Keratinocyte (primary cell): ENCODE results near the gene SEMA3F. TPM values are rescaled to one million over a fixed set of nuclear protein-coding genes. Genes with fewer than 3 reads are reported as not detected.
A peak's percentile ranks its signal among the peaks of the same experiment; 100 is the strongest.

ENCODE experiments used
- DNase-seq: peaks from one replicate; pipeline ENCODE4 v3.0.0-alpha.2; 2011; ENCODE audit warnings: low read depth, missing footprints, low spot score
- FAIRE-seq: peaks from 2 replicates; lab custom pipeline; 2011; peaks lifted over from hg19 to GRCh38; lab: Jason Lieb, UNC
- H2AFZ ChIP-seq: 2 replicates; pipeline ENCODE4 v1.6.0; 2012; ENCODE audit warnings: low read length, control low read depth, inconsistent platforms; ENCODE audit not compliant: control insufficient read depth
- H3K27ac ChIP-seq: 2 replicates; pipeline ENCODE4 v1.5.1; 2011; ENCODE audit warnings: low read length; ENCODE audit not compliant: control insufficient read depth, insufficient read depth
- H3K27me3 ChIP-seq: 3 replicates; pipeline ENCODE4 v1.6.0; 2011; ENCODE audit warnings: low read length; ENCODE audit not compliant: control insufficient read depth, insufficient read depth; ENCODE audit errors: extremely low read depth
- H3K36me3 ChIP-seq, 2 experiments: 2 replicates in 1 of 2; 3 replicates in 1 of 2; pipeline ENCODE4 v1.5.1; 2011; ENCODE audit warnings: low read length in 2 of 2, mild to moderate bottlenecking in 1 of 2; ENCODE audit not compliant: control insufficient read depth in 2 of 2, insufficient read depth in 2 of 2; ENCODE audit errors: extremely low read depth in 1 of 2
- H3K4me1 ChIP-seq: 3 replicates; pipeline ENCODE4 v1.5.1; 2011; ENCODE audit warnings: low read length; ENCODE audit not compliant: control insufficient read depth, insufficient read depth; ENCODE audit errors: extremely low read depth
- H3K4me2 ChIP-seq: 3 replicates; pipeline ENCODE4 v1.6.0; 2011; ENCODE audit warnings: low read depth, low read length; ENCODE audit not compliant: control insufficient read depth, insufficient read depth; ENCODE audit errors: extremely low read depth
- H3K4me3 ChIP-seq, 3 experiments: fragments of 200-600 bp in 1 of 3; sonication (generic) in 1 of 3; 2 replicates in 2 of 3; 3 replicates in 1 of 3; pipeline ENCODE4 v1.5.1; 2011 to 2016; ENCODE audit warnings: low read length in 3 of 3, mild to moderate bottlenecking in 3 of 3, control low read depth in 2 of 3, inconsistent platforms in 1 of 3, low read depth in 1 of 3, mixed read lengths in 1 of 3, mixed run types in 1 of 3, moderate library complexity in 1 of 3; ENCODE audit not compliant: control insufficient read depth in 2 of 3, insufficient read depth in 2 of 3; ENCODE audit errors: extremely low read depth in 1 of 3
- H3K79me2 ChIP-seq: 2 replicates; pipeline ENCODE4 v1.6.0; 2012; ENCODE audit warnings: low read length; ENCODE audit not compliant: control insufficient read depth, insufficient read depth
- H3K9ac ChIP-seq: 3 replicates; pipeline ENCODE4 v1.6.0; 2011; ENCODE audit warnings: low read length; ENCODE audit not compliant: control insufficient read depth, insufficient read depth; ENCODE audit errors: extremely low read depth
- H3K9me1 ChIP-seq: 3 replicates; pipeline ENCODE4 v1.6.0; 2011; ENCODE audit warnings: low read length; ENCODE audit not compliant: control insufficient read depth, insufficient read depth; ENCODE audit errors: extremely low read depth
- H3K9me3 ChIP-seq: 2 replicates; pipeline ENCODE4 v1.5.1; 2012; ENCODE audit warnings: low read depth, low read length; ENCODE audit not compliant: control insufficient read depth
- H4K20me1 ChIP-seq: 3 replicates; pipeline ENCODE4 v1.6.0; 2011; ENCODE audit warnings: low read length; ENCODE audit not compliant: control insufficient read depth, insufficient read depth; ENCODE audit errors: extremely low read depth
- CTCF ChIP-seq, 3 experiments: IDR thresholded peaks in 1 of 3; conservative IDR thresholded peaks in 1 of 3; optimal IDR thresholded peaks in 1 of 3; 2 replicates in 2 of 3; 3 replicates in 1 of 3; pipeline versions ENCODE3 to v1.5.1; 2011; ENCODE audit warnings: low read length in 3 of 3, mild to moderate bottlenecking in 3 of 3, moderate library complexity in 2 of 3, control low read depth in 1 of 3, inconsistent platforms in 1 of 3; ENCODE audit not compliant: insufficient read depth in 2 of 3; ENCODE audit errors: extremely low read depth in 1 of 3
- EZH2 ChIP-seq: IDR thresholded peaks from one replicate; pipeline ENCODE4 v1.6.1; 2012; ENCODE audit warnings: inconsistent platforms, mild to moderate bottlenecking, low read length, moderate library complexity
- dilution Hi-C: fragments of 300-500 bp; cut with MboI; formaldehyde crosslinking; loops from one replicate; pipeline ENCODE4 v1.7.0; 2020; ENCODE audit warnings: low sequenced_read_pairs; ENCODE audit not compliant: extremely low pct_ligation_motif_present
- polyA plus RNA-seq, 5 experiments: library from polyadenylated mRNA; depleted of rRNA in 3 of 5; stranded (reverse) in 3 of 5; stranded (forward) in 1 of 5; unstranded in 1 of 5; fragments of >200 nt; gene quantifications; 1 replicate in 1 of 5; 2 replicates in 3 of 5; 3 replicates in 1 of 5; pipeline versions ENCODE4 v1.2.1 to v1.2.3, GENCODE V29; 2011 to 2012; ENCODE audit warnings: missing spikeins in 2 of 5, low read depth in 1 of 5, low replicate concordance in 1 of 5

The SEMA3F gene
- polyA plus RNA-seq, 1 donor (not counting 4 experiments of a cell fraction or from before 2014, with no cell fraction given), result 72.8 TPM

- H4K20me1 ChIP-seq, result no peaks in the 10 kb centered on the region
- H3K4me2 ChIP-seq, result peak overlapping the region; percentile 45
- DNase-seq (no peak), FAIRE-seq (peak; percentile 62)
- no peaks in the 10 kb centered on the region for H3K9me1 ChIP-seq
- no peak overlapping the region for H2AFZ ChIP-seq
- H3K4me3 ChIP-seq, result no peak overlapping the region
- H3K79me2 ChIP-seq, result no peaks in the 10 kb centered on the region
- dilution Hi-C loops, result no loop called here
- H3K36me3 ChIP-seq, result no peaks in the 10 kb centered on the region
- H3K4me1 ChIP-seq, result peaks cover 11% of the 10 kb centered on the region
- no peak overlapping the region for H3K9ac ChIP-seq
- no peaks in the 10 kb centered on the region for H3K9me3 ChIP-seq
- H3K27ac ChIP-seq, result no peak overlapping the region
- peaks cover 3% of the 10 kb centered on the region for H3K27me3 ChIP-seq
- TF ChIP-seq EZH2 (no peak), CTCF (optimal IDR thresholded peaks at IDR 0.05 in 1 of 3, IDR thresholded peaks at IDR 0.05 in 1 of 3, conservative IDR thresholded peaks at IDR 0.05 in 1 of 3; ENCODE audit: extremely low read depth in 1 of 3, insufficient read depth in 2 of 3, low read length in 3 of 3) (no peak)
These were observed 62.6 kb downstream of the SEMA3F start for GRCh38 chr3:50217681-50218080.

GRCh38 chr3:50218448-50218847 lies 63.3 kb downstream of the SEMA3F start:
- TF ChIP-seq EZH2 (no peak), CTCF (optimal IDR thresholded peaks at IDR 0.05 in 1 of 3, IDR thresholded peaks at IDR 0.05 in 1 of 3, conservative IDR thresholded peaks at IDR 0.05 in 1 of 3; ENCODE audit: extremely low read depth in 1 of 3, insufficient read depth in 2 of 3, low read length in 3 of 3) (no peak)
- Histone ChIP-seq H3K79me2 (no peaks in the 10 kb centered on the region), H3K9me1 (no peaks in the 10 kb centered on the region), H3K4me1 (peaks cover 11% of the 10 kb centered on the region), H3K27ac (no peak overlapping the region), H3K9ac (no peak overlapping the region), H3K27me3 (peaks cover 3% of the 10 kb centered on the region), H3K9me3 (no peaks in the 10 kb centered on the region), H3K36me3 (no peaks in the 10 kb centered on the region), H2AFZ (no peak overlapping the region), H3K4me3 (no peak overlapping the region), H3K4me2 (no peak overlapping the region), H4K20me1 (no peaks in the 10 kb centered on the region)
- DNase-seq, result no peak
- dilution Hi-C loops, result no loop called here
- no peak for FAIRE-seq
